ENCODE results near the gene HOXB6. TPM values are rescaled to one million over a fixed set of nuclear protein-coding genes. Genes with fewer than 3 reads are reported as not detected.

Gene HOXB6
- total RNA-seq, 4 donors from 2014 or later: 9.2 to 22.7 (median 15.5) TPM

DNA sequence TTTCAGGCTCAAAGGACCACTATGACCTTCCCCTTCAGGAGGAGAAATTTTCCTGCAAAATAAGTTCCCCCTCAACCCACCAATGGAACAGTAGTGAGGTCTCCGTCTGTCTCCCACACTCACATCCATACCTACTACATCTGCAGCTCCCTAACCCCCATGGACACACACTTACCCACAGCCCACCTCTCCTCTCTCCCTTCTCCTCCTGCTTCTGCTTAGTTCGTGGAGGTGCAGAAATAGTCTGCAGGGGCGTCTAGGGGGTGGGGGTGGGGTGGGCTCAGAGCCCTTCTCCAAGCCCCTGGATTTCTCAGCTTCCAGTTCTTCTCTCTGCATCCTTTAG is 35.6 kb downstream of the HOXB6 start:
- ATAC-seq (ENCODE audit: low FRiP score) (no peak), DNase-seq (ENCODE audit: low spot score) (no peak)
- TF ChIP-seq, protein P1, sequence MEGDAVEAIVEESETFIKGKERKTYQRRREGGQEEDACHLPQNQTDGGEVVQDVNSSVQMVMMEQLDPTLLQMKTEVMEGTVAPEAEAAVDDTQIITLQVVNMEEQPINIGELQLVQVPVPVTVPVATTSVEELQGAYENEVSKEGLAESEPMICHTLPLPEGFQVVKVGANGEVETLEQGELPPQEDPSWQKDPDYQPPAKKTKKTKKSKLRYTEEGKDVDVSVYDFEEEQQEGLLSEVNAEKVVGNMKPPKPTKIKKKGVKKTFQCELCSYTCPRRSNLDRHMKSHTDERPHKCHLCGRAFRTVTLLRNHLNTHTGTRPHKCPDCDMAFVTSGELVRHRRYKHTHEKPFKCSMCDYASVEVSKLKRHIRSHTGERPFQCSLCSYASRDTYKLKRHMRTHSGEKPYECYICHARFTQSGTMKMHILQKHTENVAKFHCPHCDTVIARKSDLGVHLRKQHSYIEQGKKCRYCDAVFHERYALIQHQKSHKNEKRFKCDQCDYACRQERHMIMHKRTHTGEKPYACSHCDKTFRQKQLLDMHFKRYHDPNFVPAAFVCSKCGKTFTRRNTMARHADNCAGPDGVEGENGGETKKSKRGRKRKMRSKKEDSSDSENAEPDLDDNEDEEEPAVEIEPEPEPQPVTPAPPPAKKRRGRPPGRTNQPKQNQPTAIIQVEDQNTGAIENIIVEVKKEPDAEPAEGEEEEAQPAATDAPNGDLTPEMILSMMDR (IDR thresholded peaks at IDR 0.05): no peak

DNA sequence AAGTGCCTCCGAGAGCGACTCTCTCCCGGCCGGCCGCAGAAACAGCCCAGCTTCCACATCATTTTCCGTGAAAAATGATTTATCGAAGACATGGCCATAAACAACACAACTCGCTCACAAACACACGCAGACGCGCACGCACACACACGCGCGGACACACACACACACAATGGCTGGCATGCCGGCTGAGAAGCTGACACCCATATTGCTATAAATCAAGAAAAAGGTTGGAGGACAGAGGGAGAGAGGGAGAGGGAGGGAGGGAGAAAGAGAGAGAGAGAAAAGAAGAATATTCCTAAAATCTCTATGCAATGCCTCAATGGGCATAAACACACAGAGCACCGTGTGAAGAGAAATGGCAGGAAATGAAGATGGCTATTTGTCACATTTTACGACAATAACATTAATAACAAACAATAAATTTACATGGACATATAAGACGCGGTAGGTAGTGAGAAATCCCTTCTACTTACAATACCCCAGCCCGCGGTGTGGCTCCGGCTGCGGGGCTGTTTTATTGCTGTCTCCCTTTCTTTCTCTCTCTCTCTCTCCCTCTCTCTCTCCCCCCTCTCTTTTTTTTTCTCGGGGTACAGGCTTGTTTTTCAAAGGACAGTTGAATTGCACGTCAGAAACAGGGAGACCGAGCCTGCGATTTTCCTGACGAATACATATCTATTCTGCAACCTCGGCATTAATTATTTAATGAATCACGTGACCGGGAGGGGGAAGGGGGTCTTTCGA is 36.1 kb downstream of the HOXB6 start:
- DNase-seq (ENCODE audit: low spot score) (no peak), ATAC-seq (ENCODE audit: low FRiP score) (no peak)
- TF ChIP-seq, protein P1 (IDR thresholded peaks at IDR 0.05): no peak

DNA sequence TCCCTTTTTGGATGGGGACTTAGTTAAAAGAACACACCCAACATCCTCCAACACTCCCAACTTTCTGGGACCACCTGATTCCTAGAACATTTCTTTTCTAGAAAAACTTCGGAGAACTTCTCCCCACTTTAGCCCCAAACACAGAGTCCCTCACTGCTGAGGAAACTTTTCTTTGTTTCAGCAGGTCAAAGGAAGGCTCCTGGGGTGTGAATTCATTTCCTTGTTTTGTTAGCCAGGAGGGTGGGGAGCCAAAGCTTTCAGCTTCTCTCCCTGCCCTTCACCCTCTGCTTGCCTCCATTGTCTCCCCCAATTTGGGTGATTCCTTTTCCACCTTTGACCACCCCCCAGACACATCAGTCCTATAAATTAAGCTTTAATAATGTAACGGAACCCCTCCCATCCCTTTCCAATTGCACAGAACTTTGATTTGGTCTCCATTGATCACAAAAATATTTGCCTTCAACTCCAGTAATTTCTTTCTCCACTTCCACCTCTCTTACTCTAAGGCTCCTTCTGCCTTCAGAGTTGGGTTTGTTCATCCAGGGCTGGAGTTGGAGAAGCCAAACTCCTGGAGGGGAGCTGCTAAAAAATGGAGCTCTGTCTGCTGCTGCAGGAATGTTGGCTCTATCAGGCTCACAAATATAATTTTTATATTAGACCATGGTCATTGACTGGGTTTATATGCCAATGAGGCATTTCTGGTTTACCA is 37.0 kb downstream of the HOXB6 start:
- ATAC-seq (ENCODE audit: low FRiP score) (no peak), DNase-seq (ENCODE audit: low spot score) (no peak)
- TF ChIP-seq, protein P1 (IDR thresholded peaks at IDR 0.05): no peak

DNA sequence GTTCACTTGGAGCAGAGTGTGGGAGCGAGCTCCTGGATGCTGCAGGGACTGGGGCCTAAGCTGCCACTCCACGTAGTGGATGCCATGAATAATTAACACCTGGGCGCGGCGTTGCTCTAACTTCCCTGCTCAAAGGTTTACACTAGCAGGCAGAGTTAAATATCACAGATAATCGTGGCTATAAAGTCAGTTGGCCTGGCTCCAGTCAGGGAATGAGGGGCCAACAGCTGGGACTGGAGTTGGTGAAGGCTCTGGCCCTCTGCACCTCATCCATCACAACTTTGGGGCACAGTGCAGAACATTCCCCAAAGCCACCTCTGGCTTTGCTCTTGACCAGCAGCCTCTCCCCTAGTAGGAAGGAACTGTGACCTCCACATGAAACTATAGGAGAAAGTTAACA is 37.6 kb downstream of the HOXB6 start:
- DNase-seq (ENCODE audit: low spot score) (no peak), ATAC-seq (ENCODE audit: low FRiP score) (no peak)

DNA sequence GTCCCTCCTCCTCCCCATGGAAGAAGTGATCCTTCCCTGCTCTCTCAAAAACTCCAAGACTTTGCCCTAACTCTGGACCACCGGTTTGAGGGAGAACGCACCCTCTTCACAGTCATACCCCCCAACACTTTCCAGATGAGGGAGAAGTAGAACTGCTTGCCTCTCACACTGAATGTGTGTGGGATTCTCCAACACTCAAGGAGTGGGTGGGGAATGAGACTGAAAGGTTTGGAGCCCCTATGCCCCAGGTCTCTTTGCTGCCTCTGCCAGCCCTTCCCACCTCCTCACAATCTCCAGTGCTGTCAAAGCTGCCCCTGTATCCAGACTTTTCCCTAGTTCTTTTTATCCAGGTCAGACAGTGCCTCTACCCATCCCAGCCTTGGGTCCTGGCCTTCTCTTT is 38.1 kb downstream of the HOXB6 start:
- ATAC-seq (ENCODE audit: low FRiP score) (no peak), DNase-seq (ENCODE audit: low spot score) (no peak)
- TF ChIP-seq, protein P1 (IDR thresholded peaks at IDR 0.05): no peak

More for the DNA sequence above, 37.6 kb downstream of the HOXB6 start:
- TF ChIP-seq, protein P1 (IDR thresholded peaks at IDR 0.05): no peak

DNA sequence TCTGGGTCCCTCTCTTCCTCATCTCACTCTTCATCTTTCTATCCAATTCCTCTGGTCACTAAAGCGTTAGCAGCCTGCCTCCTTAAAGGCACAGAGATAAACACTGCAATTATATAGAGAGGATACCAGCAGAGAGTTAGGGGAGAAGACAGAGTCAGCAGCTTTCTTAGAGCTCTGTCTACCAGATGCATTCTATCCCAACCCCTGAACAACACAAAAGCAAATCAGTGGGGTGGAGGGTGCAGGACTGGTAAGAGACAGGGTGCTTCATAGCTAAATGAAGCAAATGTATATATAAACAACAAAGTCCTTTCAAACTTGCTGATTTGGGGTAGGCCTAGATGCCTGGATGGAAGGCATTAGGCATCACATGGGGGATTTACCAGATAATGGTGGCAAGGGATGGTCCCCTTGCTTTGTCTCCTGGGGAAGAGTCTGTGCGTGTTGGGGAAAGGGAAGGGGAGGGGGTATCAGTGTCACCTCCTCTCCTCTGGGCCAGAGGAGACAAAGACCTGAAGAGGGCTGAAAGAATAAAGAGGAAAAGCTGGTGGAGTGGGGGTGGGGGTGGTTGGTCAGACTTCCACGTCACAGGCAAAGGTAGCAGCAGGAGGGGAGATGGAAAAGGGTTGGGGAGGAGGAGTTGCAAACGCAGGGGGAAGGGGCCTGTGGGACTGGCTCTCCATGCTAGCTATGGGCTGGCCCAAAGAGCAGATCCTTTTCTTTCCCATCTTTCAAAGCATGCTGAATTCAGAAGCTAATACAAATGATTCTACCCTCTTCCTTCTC is 38.7 kb downstream of the HOXB6 start:
- TF ChIP-seq, protein P1 (IDR thresholded peaks at IDR 0.05): no peak
- no peak for DNase-seq (ENCODE audit: low spot score)

More for the DNA sequence above, 38.7 kb downstream of the HOXB6 start:
- ATAC-seq (ENCODE audit: low FRiP score): no peak

Measured in omental fat pad (tissue), 4 donors.